Midbrain (tissue), 1 donor: ENCODE data around the gene JAG1.
A peak's percentile ranks its signal among the peaks of the same experiment; 100 is the strongest.

Experiments used
- DNase-seq: peaks from one replicate; lab custom pipeline; 2025; lab: John Stamatoyannopoulos, UW

The JAG1 gene

GRCh38 chr20:10652660-10653261 lies 21.0 kb downstream of the JAG1 start:
- DNase-seq = no peak

DNA sequence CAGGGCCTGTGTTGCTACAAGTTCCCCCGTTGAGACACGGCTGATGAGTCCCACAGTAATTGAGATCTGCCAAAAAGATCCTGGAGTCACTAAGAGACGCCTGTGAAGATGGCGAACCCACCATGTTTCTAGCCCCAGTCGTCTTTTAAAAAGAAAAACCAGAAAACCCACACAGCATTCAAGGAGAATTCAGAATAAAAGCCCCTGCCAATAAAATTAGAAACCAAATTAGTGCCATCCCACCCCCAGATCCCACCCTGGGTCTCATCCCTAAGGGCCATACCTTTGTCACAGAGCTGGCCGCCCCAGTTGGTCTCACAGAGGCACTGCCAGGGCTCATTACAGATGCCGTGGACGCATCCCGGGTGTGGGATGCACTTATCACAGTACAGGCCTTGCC lies 21.6 kb downstream of the JAG1 start:
- no peak for DNase-seq

- DNase-seq = no peak
Observed at GRCh38 chr20:10651227-10651990, 22.4 kb downstream of the JAG1 start.

GRCh38 chr20:10649797-10650160 lies 24.0 kb downstream of the JAG1 start:
- no peak for DNase-seq

DNA sequence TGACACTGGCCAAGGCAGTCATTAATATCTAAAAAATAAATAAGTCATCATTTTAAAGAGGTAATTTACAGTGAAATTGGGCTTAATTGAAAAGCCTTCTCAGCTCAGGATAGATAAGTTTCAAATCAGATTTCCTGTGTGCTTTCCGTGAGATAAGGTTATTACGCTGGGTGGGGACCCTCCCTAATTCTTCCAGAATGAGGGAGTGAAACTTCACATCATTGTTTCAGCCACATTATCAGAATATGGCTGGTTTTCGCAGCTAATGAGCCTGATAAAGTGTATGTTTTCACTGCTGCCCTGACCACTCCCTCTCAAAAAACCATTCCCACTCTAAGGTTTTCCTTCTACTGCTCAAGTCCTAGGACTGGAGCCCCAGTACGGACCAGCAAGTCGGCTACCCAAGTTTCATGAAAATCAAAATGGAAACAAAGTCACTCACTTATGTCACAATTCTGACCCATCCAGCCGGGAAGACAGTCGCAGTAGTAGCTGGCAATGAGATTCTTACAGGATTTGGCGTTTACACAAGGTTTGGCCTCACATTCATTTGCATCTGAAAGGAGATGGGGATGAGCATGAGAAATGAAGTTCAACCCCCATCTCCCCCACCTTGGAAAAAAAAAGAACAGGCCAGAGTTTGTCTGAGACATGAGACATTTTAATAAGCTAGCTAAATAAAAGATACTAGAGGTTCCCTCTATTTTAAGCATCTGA lies 24.6 kb downstream of the JAG1 start:
- DNase-seq = no peak

GRCh38 chr20:10648651-10649050 lies 25.1 kb downstream of the JAG1 start:
- no peak for DNase-seq

GRCh38 chr20:10647909-10648308 lies 25.9 kb downstream of the JAG1 start:
- DNase-seq = no peak

DNA sequence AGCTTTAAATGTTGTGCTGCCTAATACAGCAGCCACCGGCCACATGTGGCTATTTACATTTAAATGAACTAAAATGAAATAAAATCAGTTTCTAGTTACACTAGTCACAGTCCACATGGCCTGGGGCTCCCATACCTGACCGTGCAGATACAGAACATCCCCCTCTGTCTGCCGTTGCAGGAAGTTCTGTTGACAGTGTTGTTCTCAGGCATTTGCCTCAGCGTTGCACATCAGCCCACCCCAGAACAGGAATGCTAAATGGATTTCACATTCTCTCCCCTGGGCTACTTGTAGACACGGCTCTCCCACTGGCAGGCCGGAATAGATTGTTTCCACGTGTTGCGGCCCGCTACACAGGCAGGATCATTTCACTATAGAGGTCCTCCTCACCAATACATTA lies 26.3 kb downstream of the JAG1 start:
- DNase-seq = no peak

- DNase-seq = no peak
Observed at GRCh38 chr20:10646886-10647420, 26.8 kb downstream of the JAG1 start.

- no peak for DNase-seq
Observed at GRCh38 chr20:10646006-10646405, 27.8 kb downstream of the JAG1 start.

GRCh38 chr20:10645205-10645570 lies 28.6 kb downstream of the JAG1 start:
- no peak for DNase-seq

- DNase-seq = no peak
Observed at GRCh38 chr20:10644458-10645204, 29.2 kb downstream of the JAG1 start.

GRCh38 chr20:10643560-10643873 lies 30.3 kb downstream of the JAG1 start:
- no peak for DNase-seq

DNA sequence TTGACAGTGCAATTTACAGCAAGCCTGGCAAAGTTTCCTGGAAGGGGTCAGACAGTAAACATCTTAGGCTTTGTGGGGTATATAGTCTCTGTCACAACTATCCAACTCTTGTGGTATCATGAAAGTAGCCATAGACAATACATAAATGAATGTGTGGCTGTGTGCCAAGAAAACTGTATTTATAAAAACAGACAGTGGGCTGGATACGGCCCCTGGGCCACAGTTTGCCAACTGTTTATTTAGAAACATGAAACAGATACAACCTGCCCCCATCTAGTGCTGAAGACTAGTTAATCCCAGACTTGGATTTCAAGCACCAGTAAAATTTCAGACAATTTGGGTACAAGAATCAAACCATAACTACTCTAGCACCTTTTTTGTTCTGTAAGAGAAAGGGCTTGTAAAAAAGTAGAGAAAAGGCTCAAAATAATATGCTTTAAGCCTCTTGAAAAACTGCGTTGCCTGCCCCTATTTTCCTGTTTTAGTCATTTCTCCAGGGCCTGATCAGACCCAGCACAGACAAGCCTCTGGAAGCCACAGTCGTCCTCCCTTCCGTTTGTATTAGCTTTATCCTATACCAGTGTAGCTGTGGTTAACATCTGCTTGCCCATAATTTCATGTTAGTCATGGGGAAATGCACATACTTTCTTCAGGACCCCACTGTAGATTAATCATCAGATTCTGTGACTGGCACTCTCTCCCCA lies 30.8 kb downstream of the JAG1 start:
- no peak for DNase-seq

DNA sequence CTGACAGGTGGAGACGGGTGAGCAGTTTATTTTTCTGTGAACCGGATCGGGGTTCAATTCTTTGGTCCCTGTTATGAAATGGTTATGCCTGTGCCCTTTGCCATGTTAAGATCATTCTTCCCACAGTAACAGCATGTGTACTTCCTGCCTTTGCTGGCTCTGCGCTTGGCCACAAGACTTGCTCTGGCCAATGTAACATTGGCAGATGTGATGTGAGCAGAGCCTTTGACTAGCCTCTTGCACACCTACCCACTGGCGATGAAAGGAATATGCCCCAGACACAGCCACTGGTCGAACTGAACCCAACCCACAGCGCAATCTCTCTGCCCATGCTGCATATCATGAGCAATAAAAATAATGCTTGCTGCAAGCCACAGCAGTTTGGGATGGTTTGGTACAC lies 31.9 kb downstream of the JAG1 start:
- no peak for DNase-seq

DNA sequence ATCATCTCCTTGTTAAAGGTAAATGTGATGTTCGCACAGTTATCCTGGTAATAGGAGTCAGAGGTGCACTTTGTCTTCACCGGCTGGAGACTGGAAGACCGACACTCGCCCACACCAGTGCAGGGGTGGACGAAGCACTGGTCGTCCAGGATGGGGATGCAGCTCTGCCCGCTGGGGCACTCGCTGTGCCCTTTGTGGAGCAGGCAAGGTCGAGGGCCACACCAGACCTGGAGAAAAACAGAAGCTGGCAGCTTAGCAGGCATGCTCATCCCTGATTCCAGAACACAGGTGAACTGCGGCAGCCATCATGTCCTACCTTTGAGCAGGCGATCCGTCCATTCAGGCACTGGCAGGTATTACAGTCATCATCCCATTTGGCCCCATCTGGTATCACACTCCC lies 32.3 kb downstream of the JAG1 start:
- no peak for DNase-seq

GRCh38 chr20:10640897-10641296 lies 32.9 kb downstream of the JAG1 start:
- no peak for DNase-seq

- DNase-seq = peak; percentile 49
Observed at GRCh38 chr20:10639737-10640556, 33.9 kb downstream of the JAG1 start.

- DNase-seq = peak; percentile 49
Observed at GRCh38 chr20:10639077-10639736, 34.6 kb downstream of the JAG1 start.

DNA sequence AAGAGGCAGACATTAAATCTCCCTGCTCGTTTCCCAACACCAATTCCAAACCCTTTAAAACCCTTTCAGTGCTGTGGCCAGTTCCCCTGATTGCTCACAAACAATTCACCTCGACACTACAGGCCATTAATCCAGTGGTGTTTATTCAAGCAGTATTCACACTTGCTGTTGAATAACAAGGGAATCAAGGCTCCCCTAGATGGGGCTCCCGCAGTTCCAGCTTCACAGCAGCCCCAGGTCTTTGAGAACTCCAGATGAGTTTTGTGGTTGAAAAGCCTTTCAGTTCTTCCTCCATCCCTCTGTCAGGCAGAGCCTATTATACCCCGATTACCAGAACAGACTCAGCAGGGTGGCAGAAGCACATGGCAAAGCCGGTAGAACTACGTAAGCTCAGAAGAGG lies 36.2 kb downstream of the JAG1 start:
- no peak for DNase-seq
